Measurements from ENCODE around the gene HDGF.

DNA sequence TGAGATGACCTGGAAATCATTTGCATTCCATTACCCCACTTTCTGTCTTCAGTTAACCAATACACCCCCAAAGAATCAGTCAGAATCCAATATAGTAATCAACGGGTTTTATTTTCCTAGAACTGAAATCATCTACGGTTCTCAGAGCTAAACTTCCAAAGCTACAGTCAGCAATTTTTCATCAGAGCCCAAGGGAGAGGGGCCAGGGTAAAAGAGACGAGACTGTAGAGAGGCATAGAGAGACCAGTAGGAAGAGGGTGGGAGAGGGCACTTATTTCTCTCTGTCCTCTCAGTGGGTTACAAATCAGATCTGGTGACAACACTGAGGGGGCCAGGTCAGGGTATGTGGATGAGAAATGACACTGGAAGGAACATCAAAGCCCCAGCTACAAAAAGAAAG is 9.5 kb downstream of the HDGF start:
- TF ChIP-seq, protein P1, sequence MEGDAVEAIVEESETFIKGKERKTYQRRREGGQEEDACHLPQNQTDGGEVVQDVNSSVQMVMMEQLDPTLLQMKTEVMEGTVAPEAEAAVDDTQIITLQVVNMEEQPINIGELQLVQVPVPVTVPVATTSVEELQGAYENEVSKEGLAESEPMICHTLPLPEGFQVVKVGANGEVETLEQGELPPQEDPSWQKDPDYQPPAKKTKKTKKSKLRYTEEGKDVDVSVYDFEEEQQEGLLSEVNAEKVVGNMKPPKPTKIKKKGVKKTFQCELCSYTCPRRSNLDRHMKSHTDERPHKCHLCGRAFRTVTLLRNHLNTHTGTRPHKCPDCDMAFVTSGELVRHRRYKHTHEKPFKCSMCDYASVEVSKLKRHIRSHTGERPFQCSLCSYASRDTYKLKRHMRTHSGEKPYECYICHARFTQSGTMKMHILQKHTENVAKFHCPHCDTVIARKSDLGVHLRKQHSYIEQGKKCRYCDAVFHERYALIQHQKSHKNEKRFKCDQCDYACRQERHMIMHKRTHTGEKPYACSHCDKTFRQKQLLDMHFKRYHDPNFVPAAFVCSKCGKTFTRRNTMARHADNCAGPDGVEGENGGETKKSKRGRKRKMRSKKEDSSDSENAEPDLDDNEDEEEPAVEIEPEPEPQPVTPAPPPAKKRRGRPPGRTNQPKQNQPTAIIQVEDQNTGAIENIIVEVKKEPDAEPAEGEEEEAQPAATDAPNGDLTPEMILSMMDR (conservative IDR thresholded peaks at IDR 0.05), result no peak
- TF ChIP-seq ZFX (IDR thresholded peaks at IDR 0.05), result no peak
